Measurements from ENCODE around the gene RHOV.

DNA sequence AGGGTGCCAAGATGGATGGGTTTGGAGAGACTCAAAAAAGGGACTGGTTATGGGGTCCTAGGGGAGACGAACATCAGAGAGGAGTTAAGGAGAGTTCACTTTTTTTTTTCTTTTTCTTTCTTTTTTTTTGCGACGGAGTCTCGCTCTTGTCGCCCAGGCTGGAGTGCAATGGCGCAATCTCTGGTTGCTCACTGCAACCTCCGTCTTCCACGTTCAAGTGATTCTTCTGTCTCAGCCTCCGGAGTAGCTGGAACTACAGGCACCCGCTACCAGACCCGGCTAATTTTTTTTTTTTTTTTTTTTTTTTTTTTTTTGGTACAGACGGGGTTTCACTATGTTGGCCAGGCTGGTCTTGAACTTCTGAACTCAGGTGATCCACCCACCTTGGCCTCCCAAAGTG, 29.0 kb downstream of the RHOV start:
- TF ChIP-seq, protein P1, sequence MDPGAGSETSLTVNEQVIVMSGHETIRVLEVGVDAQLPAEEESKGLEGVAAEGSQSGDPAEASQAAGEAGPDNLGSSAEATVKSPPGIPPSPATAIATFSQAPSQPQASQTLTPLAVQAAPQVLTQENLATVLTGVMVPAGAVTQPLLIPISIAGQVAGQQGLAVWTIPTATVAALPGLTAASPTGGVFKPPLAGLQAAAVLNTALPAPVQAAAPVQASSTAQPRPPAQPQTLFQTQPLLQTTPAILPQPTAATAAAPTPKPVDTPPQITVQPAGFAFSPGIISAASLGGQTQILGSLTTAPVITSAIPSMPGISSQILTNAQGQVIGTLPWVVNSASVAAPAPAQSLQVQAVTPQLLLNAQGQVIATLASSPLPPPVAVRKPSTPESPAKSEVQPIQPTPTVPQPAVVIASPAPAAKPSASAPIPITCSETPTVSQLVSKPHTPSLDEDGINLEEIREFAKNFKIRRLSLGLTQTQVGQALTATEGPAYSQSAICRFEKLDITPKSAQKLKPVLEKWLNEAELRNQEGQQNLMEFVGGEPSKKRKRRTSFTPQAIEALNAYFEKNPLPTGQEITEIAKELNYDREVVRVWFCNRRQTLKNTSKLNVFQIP (CRISPR knock-in tag; IDR thresholded peaks at IDR 0.05; ENCODE audit: borderline replicate concordance, low read depth): no peak
- TF ChIP-seq OSR1 (CRISPR knock-in tag; IDR thresholded peaks at IDR 0.05) (no peak), ARNTL (CRISPR knock-in tag; IDR thresholded peaks at IDR 0.05; ENCODE audit: borderline replicate concordance, low read depth) (no peak), ZNF565 (CRISPR knock-in tag; conservative IDR thresholded peaks at IDR 0.05; ENCODE audit: low read depth) (no peak), RARB (CRISPR knock-in tag; IDR thresholded peaks at IDR 0.05) (no peak), TOX (CRISPR knock-in tag; IDR thresholded peaks at IDR 0.05; ENCODE audit: borderline replicate concordance) (no peak), ZFP30 (CRISPR knock-in tag; IDR thresholded peaks at IDR 0.05) (no peak), TCF4 (CRISPR knock-in tag; IDR thresholded peaks at IDR 0.05; ENCODE audit: borderline replicate concordance) (no peak), ZFP3 (CRISPR knock-in tag; IDR thresholded peaks at IDR 0.05) (no peak), ZNF8 (CRISPR knock-in tag; IDR thresholded peaks at IDR 0.05) (no peak), ZNF70 (CRISPR knock-in tag; IDR thresholded peaks at IDR 0.05) (no peak)
- TF ChIP-seq, protein P2, sequence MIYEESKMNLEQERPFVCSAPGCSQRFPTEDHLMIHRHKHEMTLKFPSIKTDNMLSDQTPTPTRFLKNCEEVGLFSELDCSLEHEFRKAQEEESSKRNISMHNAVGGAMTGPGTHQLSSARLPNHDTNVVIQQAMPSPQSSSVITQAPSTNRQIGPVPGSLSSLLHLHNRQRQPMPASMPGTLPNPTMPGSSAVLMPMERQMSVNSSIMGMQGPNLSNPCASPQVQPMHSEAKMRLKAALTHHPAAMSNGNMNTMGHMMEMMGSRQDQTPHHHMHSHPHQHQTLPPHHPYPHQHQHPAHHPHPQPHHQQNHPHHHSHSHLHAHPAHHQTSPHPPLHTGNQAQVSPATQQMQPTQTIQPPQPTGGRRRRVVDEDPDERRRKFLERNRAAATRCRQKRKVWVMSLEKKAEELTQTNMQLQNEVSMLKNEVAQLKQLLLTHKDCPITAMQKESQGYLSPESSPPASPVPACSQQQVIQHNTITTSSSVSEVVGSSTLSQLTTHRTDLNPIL (CRISPR knock-in tag; IDR thresholded peaks at IDR 0.05; ENCODE audit: low read depth): no peak
- TF ChIP-seq, protein P3, sequence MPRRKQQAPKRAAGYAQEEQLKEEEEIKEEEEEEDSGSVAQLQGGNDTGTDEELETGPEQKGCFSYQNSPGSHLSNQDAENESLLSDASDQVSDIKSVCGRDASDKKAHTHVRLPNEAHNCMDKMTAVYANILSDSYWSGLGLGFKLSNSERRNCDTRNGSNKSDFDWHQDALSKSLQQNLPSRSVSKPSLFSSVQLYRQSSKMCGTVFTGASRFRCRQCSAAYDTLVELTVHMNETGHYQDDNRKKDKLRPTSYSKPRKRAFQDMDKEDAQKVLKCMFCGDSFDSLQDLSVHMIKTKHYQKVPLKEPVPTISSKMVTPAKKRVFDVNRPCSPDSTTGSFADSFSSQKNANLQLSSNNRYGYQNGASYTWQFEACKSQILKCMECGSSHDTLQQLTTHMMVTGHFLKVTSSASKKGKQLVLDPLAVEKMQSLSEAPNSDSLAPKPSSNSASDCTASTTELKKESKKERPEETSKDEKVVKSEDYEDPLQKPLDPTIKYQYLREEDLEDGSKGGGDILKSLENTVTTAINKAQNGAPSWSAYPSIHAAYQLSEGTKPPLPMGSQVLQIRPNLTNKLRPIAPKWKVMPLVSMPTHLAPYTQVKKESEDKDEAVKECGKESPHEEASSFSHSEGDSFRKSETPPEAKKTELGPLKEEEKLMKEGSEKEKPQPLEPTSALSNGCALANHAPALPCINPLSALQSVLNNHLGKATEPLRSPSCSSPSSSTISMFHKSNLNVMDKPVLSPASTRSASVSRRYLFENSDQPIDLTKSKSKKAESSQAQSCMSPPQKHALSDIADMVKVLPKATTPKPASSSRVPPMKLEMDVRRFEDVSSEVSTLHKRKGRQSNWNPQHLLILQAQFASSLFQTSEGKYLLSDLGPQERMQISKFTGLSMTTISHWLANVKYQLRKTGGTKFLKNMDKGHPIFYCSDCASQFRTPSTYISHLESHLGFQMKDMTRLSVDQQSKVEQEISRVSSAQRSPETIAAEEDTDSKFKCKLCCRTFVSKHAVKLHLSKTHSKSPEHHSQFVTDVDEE (CRISPR knock-in tag; IDR thresholded peaks at IDR 0.05): no peak
- TF ChIP-seq, protein P4, sequence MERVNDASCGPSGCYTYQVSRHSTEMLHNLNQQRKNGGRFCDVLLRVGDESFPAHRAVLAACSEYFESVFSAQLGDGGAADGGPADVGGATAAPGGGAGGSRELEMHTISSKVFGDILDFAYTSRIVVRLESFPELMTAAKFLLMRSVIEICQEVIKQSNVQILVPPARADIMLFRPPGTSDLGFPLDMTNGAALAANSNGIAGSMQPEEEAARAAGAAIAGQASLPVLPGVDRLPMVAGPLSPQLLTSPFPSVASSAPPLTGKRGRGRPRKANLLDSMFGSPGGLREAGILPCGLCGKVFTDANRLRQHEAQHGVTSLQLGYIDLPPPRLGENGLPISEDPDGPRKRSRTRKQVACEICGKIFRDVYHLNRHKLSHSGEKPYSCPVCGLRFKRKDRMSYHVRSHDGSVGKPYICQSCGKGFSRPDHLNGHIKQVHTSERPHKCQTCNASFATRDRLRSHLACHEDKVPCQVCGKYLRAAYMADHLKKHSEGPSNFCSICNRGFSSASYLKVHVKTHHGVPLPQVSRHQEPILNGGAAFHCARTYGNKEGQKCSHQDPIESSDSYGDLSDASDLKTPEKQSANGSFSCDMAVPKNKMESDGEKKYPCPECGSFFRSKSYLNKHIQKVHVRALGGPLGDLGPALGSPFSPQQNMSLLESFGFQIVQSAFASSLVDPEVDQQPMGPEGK (CRISPR knock-in tag; IDR thresholded peaks at IDR 0.05; ENCODE audit: borderline replicate concordance): no peak
